GM18502 (cell line): ENCODE measurements around the gene SSNA1.
A peak's percentile ranks its signal among the peaks of the same experiment; 100 is the strongest.

Source experiments
- ATAC-seq: cut with Tn5 transposase; IDR thresholded peaks from one replicate; pipeline ENCODE4 v1.9.1; 2021; ENCODE audit warnings: mild to moderate bottlenecking; ENCODE audit not compliant: unreplicated experiment, poor library complexity

The SSNA1 gene

DNA sequence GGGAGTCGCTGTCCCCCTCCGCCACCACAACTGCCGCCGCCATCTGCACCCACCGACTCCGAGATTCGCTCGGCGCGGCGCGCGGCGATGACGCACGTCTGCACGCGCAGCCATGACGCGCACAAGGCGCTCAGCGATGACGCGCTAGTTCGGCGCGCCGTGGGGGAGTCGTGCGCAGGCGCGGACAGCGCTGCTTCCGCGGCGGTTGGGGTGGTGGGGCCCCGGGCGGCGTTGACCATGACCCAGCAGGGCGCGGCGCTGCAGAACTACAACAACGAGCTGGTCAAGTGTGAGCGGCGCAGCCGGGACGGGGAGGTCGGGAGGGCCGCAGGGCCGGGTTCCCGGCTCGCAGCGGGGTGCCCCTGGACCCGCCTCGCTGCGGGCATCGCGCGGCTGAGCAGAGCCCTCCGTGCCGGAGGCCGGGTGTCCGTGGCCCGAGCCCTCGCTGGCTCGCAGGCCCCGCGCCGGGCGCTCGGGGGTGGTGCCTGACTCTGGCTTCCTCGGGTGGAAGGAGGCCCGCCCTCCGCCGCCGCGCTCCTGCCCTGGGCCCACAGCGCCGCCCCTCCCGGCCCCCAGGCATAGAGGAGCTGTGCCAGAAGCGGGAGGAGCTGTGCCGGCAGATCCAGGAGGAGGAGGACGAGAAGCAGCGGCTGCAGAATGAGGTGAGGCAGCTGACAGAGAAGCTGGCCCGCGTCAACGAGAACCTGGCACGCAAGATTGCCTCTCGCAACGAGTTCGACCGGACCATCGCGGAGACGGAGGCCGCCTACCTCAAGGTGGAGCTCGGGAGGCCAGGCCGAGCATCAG, at the start of gene SSNA1, which contains the start of gene ANAPC2:
Gene SSNA1, plus strand, starts transcription at position 187 of the 807 bp plus-strand sequence. Its CDS starts 51 bp downstream, at position 238.
Gene ANAPC2, minus strand, starts transcription at position 71 of the 807 bp plus-strand sequence. Its CDS starts 28 bp downstream, at position 43.
- peak; percentile 74 for ATAC-seq

GRCh38 chr9:137138722-137139467, 49.6 kb upstream of the SSNA1 start, which contains the start of gene GRIN1:
Gene GRIN1 (plus strand): TSS chr9:137139154. CDS start chr9:137139487, 333 bp downstream.
- ATAC-seq: no peak

DNA sequence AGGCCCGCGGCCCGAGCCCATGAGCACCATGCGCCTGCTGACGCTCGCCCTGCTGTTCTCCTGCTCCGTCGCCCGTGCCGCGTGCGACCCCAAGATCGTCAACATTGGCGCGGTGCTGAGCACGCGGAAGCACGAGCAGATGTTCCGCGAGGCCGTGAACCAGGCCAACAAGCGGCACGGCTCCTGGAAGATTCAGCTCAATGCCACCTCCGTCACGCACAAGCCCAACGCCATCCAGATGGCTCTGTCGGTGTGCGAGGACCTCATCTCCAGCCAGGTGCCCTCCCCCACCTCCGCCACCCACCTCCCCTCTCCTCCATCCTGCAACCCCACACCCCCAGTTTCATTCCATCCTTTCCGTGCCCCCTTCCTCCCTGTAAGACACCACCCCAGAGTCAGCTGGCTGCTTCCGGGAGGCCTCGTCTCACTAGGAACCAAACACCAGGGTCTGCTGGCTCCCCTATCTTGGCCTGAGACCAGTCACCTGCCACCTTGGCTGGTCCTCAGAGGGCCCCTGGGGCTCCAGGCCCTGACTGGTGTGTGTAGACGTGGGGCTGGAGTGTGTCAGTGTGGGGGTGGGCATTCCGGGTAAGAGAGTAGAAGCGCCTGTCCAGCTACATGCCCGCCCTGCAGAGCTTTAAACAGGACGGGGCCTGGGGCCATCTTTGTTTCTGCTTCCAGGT, 48.9 kb upstream of the SSNA1 start:
- ATAC-seq: no peak

DNA sequence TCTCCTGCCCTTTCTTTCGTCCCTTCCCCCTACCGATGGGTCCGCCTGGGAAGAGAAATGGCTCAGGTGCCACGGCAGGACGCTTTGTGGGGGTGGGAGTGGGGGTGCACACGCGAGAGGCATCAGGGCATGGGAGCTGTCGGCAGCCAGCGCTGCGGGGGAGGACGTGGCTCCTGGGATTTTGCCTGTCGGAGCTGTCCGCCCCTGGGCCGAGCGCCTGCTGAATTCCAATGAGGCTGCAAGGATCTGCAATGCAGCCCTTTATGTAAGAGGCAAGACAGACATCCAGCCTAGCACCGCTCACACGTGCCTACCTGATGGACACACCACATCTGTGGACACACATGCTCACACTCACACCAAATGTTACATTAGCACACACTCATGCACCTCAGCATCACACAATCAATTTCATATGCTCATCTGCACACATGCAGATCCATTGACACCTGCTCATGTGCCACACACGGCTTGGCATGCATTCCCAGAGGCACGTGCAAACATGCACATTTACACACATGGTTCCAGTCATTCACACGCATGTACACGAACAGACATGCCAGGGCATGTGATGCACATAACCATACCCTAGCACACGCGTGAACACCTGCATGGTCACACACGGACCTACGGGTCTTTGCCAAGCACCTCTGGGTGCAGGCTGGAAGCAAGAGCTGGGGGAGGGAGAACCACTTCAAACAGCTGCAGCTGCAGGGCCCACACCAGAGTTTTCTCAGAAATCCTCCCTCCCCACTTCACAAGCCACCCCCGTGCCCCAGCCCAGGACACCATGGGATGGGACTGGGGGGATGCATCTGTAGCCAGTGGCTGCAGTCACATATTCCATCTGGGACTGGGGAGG, 48.1 kb upstream of the SSNA1 start:
- no peak for ATAC-seq

GRCh38 chr9:137141050-137141810, 47.2 kb upstream of the SSNA1 start:
- no peak for ATAC-seq

DNA sequence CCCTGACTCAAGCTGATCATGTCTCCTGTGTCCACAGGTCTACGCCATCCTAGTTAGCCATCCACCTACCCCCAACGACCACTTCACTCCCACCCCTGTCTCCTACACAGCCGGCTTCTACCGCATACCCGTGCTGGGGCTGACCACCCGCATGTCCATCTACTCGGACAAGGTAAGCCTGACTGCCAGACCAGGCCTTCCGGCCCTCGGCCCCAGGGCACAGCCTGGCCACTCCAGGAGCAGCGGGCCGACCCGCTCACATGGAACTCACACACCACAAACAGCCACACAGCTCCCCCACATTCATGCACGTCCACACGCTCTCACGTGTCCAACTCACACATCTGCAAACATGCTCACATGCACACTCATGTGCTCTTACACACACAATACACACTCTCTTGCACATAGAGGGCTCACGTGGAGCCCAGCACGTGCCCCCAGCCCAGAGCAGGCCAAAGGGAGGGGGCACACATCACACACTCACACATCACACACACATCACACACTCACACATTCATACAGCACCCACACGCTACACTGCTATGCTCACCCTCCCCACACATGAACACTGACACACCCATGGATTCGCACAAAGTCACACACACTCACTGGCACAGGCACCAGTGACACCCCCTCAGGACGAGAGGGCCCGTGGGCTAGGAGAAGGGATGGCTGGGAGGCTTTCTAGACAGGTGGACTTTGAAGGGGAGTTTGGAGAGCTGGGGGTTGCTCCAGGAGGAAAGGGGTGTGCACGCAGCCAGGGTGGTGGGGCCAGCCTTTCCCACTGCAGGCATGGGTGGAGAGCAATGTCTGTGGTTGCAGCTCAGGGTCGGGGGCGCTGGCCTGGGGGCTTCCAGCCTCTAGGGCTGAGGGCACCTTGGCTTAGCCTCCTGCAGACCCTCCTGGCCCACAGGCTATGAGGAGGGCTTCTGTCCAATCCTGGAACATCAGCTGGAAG, 46.2 kb upstream of the SSNA1 start:
- no peak for ATAC-seq

DNA sequence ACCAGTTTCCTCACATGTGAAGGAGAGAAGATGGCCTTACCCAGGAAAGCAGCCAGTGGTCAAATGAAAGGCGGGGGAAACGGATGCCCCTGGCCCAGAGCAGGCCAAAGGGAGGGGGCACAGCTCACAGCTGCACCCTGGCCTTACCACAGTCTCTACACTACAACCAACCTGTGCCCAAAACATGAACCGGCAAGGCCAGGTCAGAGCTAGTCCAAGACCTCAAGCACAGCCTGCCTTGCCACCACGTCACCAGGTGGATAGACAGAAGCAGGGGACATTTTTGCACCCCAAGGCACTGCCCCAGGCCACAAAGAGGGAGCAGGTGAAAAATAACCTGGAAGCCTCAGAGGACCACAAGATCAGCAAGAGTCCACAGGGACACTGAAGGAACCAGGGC, 45.0 kb upstream of the SSNA1 start:
- ATAC-seq: no peak

- ATAC-seq: no peak
Observed at GRCh38 chr9:137145731-137146526, 42.5 kb upstream of the SSNA1 start.

- no peak for ATAC-seq
Observed at GRCh38 chr9:137146527-137146918, 42.0 kb upstream of the SSNA1 start.

DNA sequence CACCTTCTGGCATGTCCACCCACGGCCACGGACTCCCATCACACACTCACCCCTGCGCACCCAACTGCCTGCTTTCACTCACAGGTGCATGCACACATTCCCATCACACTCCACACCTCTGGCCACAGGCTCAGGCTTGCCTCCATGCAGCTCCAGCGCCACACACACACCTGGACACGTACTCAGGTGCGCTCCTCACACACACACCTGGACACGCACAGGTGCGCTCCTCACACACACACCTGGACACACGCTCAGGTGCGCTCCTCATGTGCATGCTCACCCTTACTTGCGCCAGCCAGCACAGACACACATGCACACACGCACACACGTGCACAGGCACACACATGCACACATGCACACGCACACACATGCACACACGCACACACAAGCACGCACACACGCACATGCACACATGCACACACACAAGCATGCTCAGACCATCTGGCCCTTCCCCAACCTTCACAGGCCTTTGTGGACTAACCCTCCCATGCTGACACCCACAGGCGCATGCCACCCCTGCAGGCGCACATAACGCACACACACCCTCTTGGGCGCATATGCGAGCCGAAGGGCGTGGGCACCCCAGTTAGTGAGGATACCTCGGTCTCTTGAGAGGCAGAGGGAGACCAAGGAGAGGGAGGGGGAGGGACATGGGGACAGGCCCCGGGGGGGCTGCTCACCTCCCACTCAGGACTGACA, 41.2 kb upstream of the SSNA1 start:
- no peak for ATAC-seq

DNA sequence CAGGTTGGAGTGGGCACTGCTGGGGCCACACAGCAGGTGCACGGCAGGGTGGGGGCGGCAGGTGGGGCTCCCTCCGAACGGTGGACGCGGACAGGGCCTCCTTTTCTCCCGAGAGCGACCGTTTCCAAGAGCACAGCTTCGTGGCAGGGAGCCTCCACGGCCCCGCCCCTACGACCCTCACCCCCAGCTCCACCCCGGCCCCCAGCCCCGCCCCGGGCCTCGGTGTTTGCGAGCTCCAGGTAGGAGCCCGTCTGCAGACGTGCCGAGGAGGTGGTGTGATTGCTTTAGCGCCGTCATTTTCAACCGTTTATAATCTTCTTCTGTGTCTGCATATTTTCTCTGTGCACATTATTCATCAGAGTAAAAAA, 40.7 kb upstream of the SSNA1 start:
- no peak for ATAC-seq

- ATAC-seq: no peak
Observed at GRCh38 chr9:137148242-137148641, 40.2 kb upstream of the SSNA1 start.

DNA sequence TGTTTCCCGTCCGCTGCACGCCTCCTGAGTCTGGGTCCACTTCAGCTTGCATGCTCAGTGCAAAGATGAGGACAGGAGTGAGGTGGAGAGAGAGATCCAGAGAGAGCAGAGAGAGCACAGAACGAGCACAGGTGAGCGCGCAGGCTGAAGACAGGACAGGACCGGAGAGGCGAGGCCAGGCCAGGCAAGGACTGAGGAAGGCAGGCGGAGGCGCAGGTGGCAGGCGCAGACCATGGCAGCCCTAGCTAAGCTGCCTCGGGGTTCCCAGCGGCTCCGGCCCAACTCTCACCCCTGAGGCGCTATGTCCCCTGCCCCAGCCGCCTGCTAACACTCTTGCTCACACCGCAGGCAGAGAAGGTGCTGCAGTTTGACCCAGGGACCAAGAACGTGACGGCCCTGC, 39.8 kb upstream of the SSNA1 start:
- ATAC-seq: no peak

DNA sequence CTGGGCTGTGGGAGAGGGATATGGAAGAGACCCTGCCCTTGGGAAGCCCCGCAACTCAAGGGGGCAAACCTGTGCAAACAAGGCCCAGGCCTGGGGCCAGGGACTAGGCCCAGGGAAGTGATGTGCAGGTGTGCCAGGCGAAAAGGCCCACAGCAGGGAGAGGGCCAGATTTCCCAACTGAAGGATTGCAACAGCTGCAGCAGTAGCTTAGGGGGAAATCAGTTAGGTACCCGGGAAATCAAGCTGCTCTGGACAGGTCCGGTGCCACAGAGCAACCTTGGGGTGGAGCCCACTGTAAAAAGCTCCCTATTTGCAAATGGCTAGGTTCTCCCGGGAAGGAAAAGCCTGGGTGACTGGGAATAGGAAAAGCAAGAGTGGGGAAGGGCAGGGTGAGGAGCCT, 39.1 kb upstream of the SSNA1 start:
- ATAC-seq: no peak

GRCh38 chr9:137149942-137150616, 38.4 kb upstream of the SSNA1 start:
- ATAC-seq: peak; percentile 37
